Measurements from ENCODE around the gene PRG3.
"Not testable (repeated sequence)": the region's sequence is repeated elsewhere in the genome, so short reads cannot be mapped to it uniquely, and the experiment has no call there.

The PRG3 gene

DNA sequence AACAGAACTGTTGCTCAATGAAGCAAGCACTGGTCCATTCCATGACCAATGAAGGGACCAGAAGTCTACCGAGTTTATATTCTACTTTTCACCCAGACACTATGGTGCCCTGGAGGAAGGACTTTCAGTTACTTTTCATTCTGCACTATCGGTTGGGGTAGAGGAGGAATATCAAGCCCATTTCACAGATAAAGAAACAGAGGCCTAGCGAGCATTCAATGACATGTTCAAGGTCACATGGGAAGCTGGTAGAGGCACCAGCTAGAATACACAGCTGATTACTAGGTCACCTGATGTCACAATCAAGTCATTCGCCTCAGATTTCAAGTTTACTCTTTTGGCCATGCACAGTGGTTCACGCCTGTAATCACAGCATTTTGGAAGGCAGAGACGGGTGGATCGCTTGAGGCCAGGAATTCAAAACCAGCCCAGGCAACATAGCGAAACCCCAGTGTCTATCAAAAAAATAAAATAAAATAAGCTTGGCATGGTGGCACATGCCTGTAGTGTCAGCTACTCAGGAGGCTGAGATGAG, 27.1 kb upstream of the PRG3 start:
- DNase-seq: no peak

DNA sequence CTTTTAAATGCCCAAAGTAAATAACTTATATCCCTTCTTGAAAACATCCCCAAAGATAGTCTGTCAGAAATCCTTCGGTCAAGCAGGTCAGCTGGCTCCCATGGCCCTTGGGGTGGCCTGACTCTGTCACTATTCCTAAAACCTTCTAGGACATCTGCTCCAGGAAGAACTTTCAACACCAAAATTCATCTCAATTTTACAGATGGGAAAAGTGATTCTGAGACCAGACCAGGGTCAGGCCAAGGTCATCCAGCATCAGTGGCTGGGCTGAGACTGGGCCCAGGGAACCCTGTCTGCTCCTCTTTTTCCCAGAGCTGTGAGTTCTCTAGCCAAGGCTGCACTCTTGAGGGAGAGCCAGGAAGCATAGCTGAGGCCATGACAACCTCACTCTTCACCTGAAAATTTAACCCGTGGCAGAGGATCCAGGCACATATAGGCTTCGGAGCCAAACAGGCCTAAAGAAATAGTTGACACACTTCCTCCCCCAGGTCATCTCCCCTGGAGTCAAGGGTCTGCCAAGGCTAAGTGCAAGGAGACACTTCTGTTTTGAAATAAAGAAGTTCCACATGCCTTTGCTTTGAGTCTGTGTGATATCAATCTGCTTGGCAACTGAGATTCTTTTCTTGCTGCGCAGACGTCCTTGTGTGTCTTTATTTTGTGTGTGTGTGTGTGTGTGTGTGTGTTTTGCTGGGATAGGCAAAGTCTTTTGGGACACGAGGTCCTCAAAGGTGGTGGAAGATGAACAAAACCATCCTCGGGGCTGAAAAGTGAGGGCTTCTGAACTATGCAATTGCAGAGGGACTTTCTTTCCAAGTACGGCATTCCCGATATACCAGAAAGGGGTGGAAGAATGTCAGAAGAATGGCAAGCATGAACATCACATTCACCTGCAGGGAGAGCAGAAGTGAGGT, 26.3 kb upstream of the PRG3 start:
- no peak for DNase-seq

- no peak for DNase-seq
Measured at GRCh38 chr11:57406337-57406904, 25.5 kb upstream of the PRG3 start.

- no peak for DNase-seq
Measured at GRCh38 chr11:57405271-57405860, 24.4 kb upstream of the PRG3 start.

DNA sequence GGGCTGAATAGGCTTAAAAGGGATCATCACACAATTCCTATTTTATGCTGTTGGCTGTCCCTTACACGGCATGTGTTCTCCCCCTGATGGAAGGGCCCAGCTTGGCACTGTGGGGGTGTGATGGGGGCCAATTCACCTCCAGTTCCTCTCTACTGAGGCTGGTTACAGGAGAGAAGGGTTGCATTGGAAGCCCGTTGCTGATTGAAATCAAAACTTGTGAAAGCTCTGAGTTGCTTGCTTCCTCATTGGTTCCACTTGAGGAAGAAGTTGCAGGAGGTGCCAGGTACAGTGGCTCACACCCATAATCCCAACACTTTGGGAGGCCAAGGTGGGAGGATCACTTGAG, 22.8 kb upstream of the PRG3 start:
- no peak for DNase-seq

DNA sequence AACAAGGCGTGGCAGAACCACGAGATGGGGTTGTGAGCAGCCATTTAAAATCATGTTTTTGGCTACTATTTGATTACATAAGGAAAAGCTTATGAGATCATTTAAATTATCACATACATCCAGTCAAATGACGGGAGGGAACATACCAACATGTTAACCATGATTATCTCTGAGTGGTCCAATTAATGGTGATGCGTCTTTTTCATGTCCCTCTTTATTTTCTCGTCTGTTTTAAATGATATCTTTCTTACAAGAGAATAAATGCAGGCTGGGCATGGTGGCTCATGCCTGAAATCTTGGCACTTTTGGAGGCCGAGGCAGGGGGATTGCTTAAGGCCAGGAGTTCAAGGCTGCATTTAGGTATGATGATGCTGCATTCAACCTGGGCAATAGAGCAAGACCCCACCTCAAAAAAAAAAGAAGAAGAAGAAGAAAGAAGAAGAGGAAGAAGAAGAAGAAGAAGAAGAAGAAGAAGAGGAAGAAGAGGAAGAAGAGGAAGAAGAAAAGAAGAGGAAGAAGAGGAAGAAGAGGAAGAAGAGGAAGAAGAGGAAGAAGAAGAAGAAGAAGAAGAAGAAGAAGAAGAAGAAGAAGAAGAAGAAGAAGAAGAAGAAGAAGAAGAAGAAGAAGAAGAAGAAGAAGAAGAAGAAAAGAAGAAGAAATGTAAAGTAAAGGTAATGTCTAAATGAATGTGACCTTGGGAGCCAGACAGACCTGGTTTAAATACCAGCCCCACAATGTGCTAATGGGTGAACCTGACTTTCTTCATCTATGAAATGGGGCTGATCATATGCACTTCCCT, 22.3 kb upstream of the PRG3 start:
- not testable (repeated sequence) for DNase-seq

DNA sequence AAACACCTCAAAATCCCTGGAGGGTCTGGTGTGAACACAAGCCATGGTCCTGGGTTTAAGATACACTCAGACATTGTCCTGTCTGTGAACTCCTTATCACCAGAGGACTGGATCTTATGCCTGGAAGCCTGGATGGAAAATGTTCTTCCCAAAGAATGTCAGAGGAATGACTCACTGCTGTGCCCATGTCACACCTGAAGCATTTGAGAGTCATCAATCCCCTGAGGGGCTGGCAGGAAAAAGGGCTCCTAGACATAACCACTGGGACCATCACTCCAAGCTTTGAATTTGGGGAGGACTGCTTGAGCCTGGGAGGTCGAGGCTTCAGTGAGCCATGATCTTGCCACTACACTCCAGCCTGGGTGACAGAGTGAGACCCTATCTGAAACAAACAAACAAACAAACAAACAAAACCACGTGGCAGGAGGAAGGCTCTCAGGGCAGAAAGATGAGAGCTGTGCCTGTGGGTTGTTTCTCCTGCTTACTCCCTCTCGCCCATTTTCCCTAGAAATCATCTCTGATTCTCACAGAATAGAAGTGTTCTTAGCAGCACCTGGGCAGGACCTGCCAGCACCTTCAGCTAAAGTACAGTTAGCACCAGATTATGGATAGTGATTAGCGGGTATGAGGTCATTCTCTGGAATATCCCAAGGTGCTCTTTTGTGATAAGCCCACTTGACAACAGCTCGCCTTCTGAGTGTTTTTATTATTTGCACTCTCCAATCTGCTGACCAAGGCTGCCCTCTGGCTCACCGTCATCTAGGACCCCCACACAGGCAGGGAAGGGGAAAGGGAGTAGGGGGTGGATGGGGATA, 21.4 kb upstream of the PRG3 start:
- no peak for DNase-seq

GRCh38 chr11:57399972-57400578, 19.1 kb upstream of the PRG3 start:
- DNase-seq: no peak

DNA sequence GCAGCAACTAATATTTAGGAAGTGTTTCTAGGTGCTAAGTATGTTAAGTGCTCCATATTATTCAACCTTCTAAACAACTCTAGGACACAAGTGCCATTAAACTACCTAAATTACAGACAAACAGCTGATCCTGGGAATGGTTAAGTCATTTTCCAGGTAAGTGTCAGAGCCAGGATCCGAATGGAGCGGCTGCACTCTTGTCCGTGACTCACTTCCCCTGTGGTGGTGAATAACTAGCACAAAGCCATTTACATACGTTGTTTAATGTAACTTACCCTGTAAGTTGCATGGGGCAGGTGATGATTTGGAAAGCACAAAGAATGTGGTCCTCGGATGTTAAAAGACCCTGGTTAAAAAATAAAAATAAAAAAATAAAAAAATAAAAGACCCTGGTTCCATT, 18.3 kb upstream of the PRG3 start:
- no peak for DNase-seq

GRCh38 chr11:57397394-57397990, 16.5 kb upstream of the PRG3 start:
- DNase-seq: no peak

DNA sequence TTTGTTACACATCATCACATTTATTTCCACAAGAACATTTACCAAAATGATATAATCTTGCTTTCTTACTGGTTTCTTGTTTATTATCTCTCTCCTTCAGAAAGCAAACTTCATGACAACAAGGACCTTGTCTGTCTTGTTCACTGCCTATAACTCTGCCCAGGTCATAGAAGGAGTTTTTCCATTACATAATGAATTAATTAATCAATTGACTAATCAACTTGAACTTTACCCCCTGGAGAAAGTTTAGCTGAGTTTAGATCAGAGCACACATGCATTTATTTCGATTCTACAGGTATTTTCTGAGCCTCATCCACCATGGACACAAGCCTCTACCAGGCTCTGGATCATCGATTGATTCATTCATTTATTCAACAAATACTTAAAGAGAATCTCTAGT, 15.8 kb upstream of the PRG3 start:
- no peak for DNase-seq

DNA sequence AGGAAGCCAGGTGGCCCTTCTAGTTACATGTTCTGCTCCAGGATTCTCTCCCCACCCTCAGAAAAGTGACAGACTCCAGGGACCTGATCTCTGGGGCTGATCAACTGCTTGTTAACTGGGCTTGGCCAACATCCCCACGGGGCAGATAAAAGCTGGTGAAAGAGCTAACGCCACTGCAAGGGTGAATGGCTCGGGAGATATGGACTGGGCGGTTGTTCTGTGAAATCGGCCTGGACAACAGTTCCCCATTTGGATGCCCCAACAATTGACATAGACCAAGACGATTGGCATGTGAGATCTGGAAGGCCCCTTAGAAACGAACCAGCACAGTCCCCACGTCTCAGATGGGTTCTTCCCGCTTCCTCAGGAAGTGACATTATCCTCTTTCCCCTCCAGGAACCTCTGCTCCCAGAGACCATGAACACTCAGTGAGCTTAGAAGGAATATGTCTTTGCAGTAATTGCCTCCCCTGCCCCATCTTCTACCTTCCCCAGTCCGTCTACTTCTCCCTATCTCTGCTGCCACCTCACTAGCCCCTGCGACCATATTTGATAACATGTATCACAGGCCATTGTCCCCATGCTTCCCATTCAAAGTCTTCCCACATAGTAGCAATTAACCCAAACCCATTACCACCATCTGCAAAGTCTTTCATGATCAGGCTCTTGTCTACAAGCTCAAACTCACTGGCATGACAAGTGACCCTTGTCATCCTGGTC, 15.1 kb upstream of the PRG3 start:
- DNase-seq: no peak

- no peak for DNase-seq
Measured at GRCh38 chr11:57394203-57394965, 13.4 kb upstream of the PRG3 start.

DNA sequence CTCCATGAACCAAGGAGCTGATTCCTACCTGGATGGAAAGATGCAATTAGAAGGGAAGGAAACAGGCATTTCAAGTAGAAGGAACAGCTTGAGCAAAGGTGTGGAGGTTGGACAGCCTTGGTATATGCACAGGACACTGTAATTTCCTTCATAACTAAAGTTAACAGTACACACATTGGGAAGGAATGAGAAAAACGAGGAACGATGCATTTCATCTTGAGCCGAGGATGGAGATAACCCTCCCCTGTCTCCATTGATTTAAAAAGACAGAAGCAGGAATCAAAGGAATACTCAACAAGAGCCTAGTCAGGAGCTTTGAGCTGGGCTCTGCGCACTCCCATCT, 11.8 kb upstream of the PRG3 start:
- DNase-seq: no peak

DNA sequence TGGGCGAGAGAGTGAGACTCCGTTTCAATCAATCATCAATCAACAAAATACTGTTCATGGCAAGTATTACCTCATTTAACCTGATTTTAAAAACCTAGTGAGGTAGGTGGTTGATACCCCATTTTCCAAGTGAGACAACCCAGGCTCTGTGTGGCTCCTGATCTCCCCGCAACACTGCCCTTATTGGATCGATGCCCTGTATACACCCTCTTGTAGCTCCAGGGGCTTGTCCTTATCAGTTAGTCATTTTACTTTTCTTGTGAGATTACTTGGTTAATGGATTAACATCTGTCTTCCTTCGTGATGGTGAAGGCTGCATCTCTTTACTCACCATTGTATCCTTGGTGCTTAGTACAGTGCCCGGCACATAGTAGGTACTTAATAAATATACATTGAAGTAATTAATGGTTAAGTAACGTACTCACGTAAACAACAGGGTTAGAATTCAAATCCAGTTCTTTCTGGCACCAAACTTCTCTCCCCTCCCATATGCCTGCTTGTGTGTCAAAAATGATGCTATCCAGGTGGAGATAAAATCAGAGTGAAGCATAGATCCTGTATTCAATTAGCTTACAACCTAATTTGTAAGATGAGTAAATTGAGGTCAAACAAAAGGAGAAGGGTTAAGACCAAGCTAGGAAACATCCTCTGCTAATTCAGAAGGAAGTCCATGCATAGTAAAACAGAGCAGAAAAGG, 11.3 kb upstream of the PRG3 start:
- no peak for DNase-seq

DNA sequence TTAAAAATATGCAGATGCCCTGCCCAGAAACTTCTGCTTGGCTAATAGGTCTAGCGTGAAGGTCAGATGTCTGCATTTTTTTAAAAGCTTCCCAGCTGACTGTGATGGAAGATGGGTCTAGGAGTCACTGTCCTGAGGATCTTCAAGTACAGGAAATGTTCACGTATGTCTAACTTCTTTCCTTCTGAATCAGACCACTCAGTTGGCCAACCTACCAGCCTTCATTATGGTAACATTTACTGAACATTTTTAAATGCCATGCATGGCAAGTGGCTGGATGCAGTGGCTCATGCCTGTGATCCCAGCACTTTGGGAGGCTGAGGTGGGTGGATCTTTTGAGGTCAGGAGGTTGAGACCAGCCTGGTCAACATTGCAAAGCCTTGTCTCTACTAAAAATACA, 10.6 kb upstream of the PRG3 start:
- no peak for DNase-seq

GRCh38 chr11:57391111-57391510, 10.2 kb upstream of the PRG3 start:
- no peak for DNase-seq

GRCh38 chr11:57390535-57390934, 9.6 kb upstream of the PRG3 start, which contains the start of gene PRG2:
Gene PRG2 (minus strand): TSS chr11:57390650. CDS start chr11:57389944, 706 bp downstream.
- DNase-seq: no peak

GRCh38 chr11:57387289-57388030, 6.5 kb upstream of the PRG3 start:
- no peak for DNase-seq
